Liver (tissue), 9 donors: ENCODE results near the gene AGPAT1. TPM values are rescaled to one million over a fixed set of nuclear protein-coding genes. Genes with fewer than 3 reads are reported as not detected.

Experiments used
- DNase-seq: peaks from one replicate; pipeline ENCODE4 v3.0.0-alpha.2; 2017; ENCODE audit warnings: low spot score
- H3K27ac ChIP-seq, 2 donors: one replicate each; pipeline ENCODE4 v1.7.0; 2013; ENCODE audit warnings: inconsistent platforms in 2 of 2, low read length in 2 of 2, control low read depth in 1 of 2, low read depth in 1 of 2, mild to moderate bottlenecking in 1 of 2
- H3K27me3 ChIP-seq, 4 donors: one replicate each; pipeline versions ENCODE4 v1.6.1 to v1.7.0; 2013; ENCODE audit warnings: low read length in 3 of 4, inconsistent platforms in 1 of 4, mild to moderate bottlenecking in 1 of 4, moderate library complexity in 1 of 4; ENCODE audit not compliant: control insufficient read depth in 4 of 4, insufficient read depth in 4 of 4
- H3K36me3 ChIP-seq, 4 donors: one replicate each; pipeline versions ENCODE4 v1.6.1 to v1.7.0; 2013; ENCODE audit warnings: low read length in 3 of 4, mild to moderate bottlenecking in 3 of 4, low read depth in 1 of 4, moderate library complexity in 1 of 4; ENCODE audit not compliant: control insufficient read depth in 4 of 4, insufficient read depth in 3 of 4
- H3K4me1 ChIP-seq, 4 donors: one replicate each; pipeline versions ENCODE4 v1.6.1 to v1.7.0; 2013; ENCODE audit warnings: low read length in 3 of 4, mild to moderate bottlenecking in 3 of 4, moderate library complexity in 1 of 4; ENCODE audit not compliant: control insufficient read depth in 4 of 4, insufficient read depth in 4 of 4
- H3K4me3 ChIP-seq, 3 donors: one replicate each; pipeline versions ENCODE4 v1.6.1 to v1.7.0; 2013; ENCODE audit warnings: low read length in 3 of 3, control low read depth in 1 of 3, low read depth in 1 of 3, mild to moderate bottlenecking in 1 of 3
- H3K9ac ChIP-seq, 2 donors: one replicate each; pipeline ENCODE4 v1.7.0; 2013; ENCODE audit warnings: low read length in 2 of 2, mild to moderate bottlenecking in 2 of 2, moderate library complexity in 2 of 2, control low read depth in 1 of 2, low read depth in 1 of 2
- H3K9me3 ChIP-seq, 4 donors: one replicate each; pipeline versions ENCODE4 v1.6.1 to v1.7.0; 2013; ENCODE audit warnings: low read length in 3 of 4; ENCODE audit not compliant: control insufficient read depth in 4 of 4
- CTCF ChIP-seq: fragments of 150-350 bp; IDR thresholded peaks from 2 replicates; pipeline ENCODE4 v1.5.1; 2017; ENCODE audit warnings: improper control_type of control experiment, low read depth, low read length; ENCODE audit not compliant: missing input control
- EGR1 ChIP-seq, 2 donors: IDR thresholded peaks; 2 replicates each; pipeline ENCODE4 v1.6.1; 2016 to 2018; ENCODE audit warnings: antibody characterized with exemption in 2 of 2, low read depth in 2 of 2
- FOXA1 ChIP-seq: IDR thresholded peaks from 2 replicates; pipeline ENCODE4 v1.6.1; 2016; ENCODE audit warnings: antibody characterized with exemption
- FOXA2 ChIP-seq: IDR thresholded peaks from 2 replicates; pipeline ENCODE4 v1.6.1; 2016; ENCODE audit warnings: antibody characterized with exemption
- GABPA ChIP-seq, 2 donors: IDR thresholded peaks in 1 of 2; conservative IDR thresholded peaks in 1 of 2; 2 replicates each; pipeline ENCODE4 v1.6.1; 2016; ENCODE audit warnings: antibody characterized with exemption in 2 of 2, mild to moderate bottlenecking in 1 of 2, moderate library complexity in 1 of 2
- HNF4A ChIP-seq, 2 donors: conservative IDR thresholded peaks; 2 replicates each; pipeline ENCODE4 v1.6.1; 2016; ENCODE audit warnings: antibody characterized with exemption in 2 of 2, mild to moderate bottlenecking in 2 of 2
- HNF4G ChIP-seq: IDR thresholded peaks from 2 replicates; pipeline ENCODE4 v1.6.1; 2016; ENCODE audit warnings: antibody characterized with exemption
- JUND ChIP-seq, 2 donors: IDR thresholded peaks; 2 replicates each; pipeline ENCODE4 v1.6.1; 2016; ENCODE audit warnings: antibody characterized with exemption in 2 of 2
- NR2F2 ChIP-seq: IDR thresholded peaks from 2 replicates; pipeline ENCODE4 v1.6.1; 2016; ENCODE audit warnings: antibody characterized with exemption
- RAD21 ChIP-seq, 2 donors: IDR thresholded peaks; 2 replicates each; pipeline ENCODE4 v1.6.1; 2016; ENCODE audit warnings: antibody characterized with exemption in 2 of 2, mild to moderate bottlenecking in 2 of 2
- RXRA ChIP-seq, 2 donors: IDR thresholded peaks; 2 replicates each; pipeline ENCODE4 v1.6.1; 2017 to 2018; ENCODE audit warnings: antibody characterized with exemption in 2 of 2, mild to moderate bottlenecking in 1 of 2
- SP1 ChIP-seq: IDR thresholded peaks from 2 replicates; pipeline ENCODE4 v1.6.1; 2018; ENCODE audit warnings: antibody characterized with exemption, mild to moderate bottlenecking
- YY1 ChIP-seq: IDR thresholded peaks from 2 replicates; pipeline ENCODE4 v1.6.1; 2016; ENCODE audit warnings: antibody characterized with exemption, mild to moderate bottlenecking
- WGBS: extraction: QIAGEN DNeasy Blood & Tissue Kit; methylation state at CpG from one replicate; pipeline ENCODE4 v1.1.7; 2013; 5-methylcytosine and 5-hydroxymethylcytosine counted together
- polyA plus RNA-seq, 2 donors: library from polyadenylated mRNA; stranded (reverse) in 1 of 2; unstranded in 1 of 2; fragments of 200-250 nt in 1 of 2; fragments of >200 nt in 1 of 2; fragmentation: Nextera tagmentation in 1 of 2; extraction: Ambion mirVana in 1 of 2; gene quantifications; one replicate each; pipeline versions ENCODE4 v1.2.1 to v1.2.3, GENCODE V29; 2013 to 2015
- total RNA-seq, 2 donors: library from RNA; depleted of rRNA; stranded (reverse); fragments of >200 nt; gene quantifications; one replicate each; pipeline ENCODE4 v1.2.3, GENCODE V29; 2014
- TF ChIP-seq, protein P1 (sequence below): IDR thresholded peaks from 2 replicates; pipeline ENCODE4 v1.6.1; 2016; ENCODE audit warnings: antibody characterized with exemption
- TF ChIP-seq, protein P2 (sequence below): IDR thresholded peaks from 2 replicates; pipeline ENCODE4 v1.6.1; 2016; ENCODE audit warnings: antibody characterized with exemption, mild to moderate bottlenecking
- TF ChIP-seq, protein P3 (sequence below): IDR thresholded peaks from 2 replicates; pipeline ENCODE4 v1.6.1; 2016; ENCODE audit warnings: antibody characterized with exemption
- TF ChIP-seq, protein P4 (sequence below): IDR thresholded peaks from 2 replicates; pipeline ENCODE4 v1.6.1; 2016; ENCODE audit warnings: antibody characterized with exemption
- donor health status: healthy.
- donor health status: healthy.
- donor health status: healthy.
- donor health status: healthy.
- donor health status: healthy.

AGPAT1 gene
- total and polyA plus RNA-seq, 4 donors = 10.4 to 45.1 (median 17.5) TPM

DNA sequence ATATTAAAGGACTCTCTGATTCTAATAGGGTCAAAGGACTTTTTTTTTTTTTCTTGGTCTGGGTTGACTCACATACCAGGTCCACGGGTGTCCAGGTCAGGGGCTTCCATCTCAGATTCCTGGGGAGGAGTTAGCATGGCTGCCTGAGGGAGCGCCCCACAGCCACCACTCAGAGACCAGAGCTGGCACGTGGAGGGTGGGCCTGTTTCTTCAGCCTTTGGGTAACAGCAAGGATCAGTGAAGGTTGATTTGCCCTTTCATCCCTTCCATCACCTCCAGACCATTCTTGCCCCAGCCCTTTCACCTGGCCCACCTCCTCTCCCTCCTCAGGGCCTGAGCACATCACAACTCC lies 22.4 kb upstream of the AGPAT1 start:
- H3K27ac ChIP-seq = no peak overlapping the region
- DNase-seq = no peak
- no peak overlapping the region for H3K4me3 ChIP-seq
- peaks cover 0 to 23% (median 12%) of the 10 kb centered on the region in 4 donors for H3K4me1 ChIP-seq
- no peaks in the 10 kb centered on the region for H3K27me3 ChIP-seq
- H3K36me3 ChIP-seq = no peaks in the 10 kb centered on the region
- no peak overlapping the region for H3K9ac ChIP-seq
- no peaks in the 10 kb centered on the region for H3K9me3 ChIP-seq
- TF ChIP-seq, protein P1, sequence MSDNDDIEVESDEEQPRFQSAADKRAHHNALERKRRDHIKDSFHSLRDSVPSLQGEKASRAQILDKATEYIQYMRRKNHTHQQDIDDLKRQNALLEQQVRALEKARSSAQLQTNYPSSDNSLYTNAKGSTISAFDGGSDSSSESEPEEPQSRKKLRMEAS = no peak
- TF ChIP-seq FOXA2 = no peak
- TF ChIP-seq NR2F2 = no peak
- TF ChIP-seq RXRA (IDR thresholded peaks at IDR 0.05) = no peak
- TF ChIP-seq CTCF = no peak
- TF ChIP-seq FOXA1 = no peak
- TF ChIP-seq YY1 = no peak
- TF ChIP-seq, protein P2, sequence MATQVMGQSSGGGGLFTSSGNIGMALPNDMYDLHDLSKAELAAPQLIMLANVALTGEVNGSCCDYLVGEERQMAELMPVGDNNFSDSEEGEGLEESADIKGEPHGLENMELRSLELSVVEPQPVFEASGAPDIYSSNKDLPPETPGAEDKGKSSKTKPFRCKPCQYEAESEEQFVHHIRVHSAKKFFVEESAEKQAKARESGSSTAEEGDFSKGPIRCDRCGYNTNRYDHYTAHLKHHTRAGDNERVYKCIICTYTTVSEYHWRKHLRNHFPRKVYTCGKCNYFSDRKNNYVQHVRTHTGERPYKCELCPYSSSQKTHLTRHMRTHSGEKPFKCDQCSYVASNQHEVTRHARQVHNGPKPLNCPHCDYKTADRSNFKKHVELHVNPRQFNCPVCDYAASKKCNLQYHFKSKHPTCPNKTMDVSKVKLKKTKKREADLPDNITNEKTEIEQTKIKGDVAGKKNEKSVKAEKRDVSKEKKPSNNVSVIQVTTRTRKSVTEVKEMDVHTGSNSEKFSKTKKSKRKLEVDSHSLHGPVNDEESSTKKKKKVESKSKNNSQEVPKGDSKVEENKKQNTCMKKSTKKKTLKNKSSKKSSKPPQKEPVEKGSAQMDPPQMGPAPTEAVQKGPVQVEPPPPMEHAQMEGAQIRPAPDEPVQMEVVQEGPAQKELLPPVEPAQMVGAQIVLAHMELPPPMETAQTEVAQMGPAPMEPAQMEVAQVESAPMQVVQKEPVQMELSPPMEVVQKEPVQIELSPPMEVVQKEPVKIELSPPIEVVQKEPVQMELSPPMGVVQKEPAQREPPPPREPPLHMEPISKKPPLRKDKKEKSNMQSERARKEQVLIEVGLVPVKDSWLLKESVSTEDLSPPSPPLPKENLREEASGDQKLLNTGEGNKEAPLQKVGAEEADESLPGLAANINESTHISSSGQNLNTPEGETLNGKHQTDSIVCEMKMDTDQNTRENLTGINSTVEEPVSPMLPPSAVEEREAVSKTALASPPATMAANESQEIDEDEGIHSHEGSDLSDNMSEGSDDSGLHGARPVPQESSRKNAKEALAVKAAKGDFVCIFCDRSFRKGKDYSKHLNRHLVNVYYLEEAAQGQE = no peak
- no peak for TF ChIP-seq HNF4A (conservative IDR thresholded peaks at IDR 0.05)
- TF ChIP-seq, protein P3, sequence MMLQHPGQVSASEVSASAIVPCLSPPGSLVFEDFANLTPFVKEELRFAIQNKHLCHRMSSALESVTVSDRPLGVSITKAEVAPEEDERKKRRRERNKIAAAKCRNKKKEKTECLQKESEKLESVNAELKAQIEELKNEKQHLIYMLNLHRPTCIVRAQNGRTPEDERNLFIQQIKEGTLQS = no peak
- TF ChIP-seq RAD21 (IDR thresholded peaks at IDR 0.05) = no peak
- TF ChIP-seq EGR1 (IDR thresholded peaks at IDR 0.05; ENCODE audit: low read depth in 2 of 2) = no peak
- TF ChIP-seq, protein P4, sequence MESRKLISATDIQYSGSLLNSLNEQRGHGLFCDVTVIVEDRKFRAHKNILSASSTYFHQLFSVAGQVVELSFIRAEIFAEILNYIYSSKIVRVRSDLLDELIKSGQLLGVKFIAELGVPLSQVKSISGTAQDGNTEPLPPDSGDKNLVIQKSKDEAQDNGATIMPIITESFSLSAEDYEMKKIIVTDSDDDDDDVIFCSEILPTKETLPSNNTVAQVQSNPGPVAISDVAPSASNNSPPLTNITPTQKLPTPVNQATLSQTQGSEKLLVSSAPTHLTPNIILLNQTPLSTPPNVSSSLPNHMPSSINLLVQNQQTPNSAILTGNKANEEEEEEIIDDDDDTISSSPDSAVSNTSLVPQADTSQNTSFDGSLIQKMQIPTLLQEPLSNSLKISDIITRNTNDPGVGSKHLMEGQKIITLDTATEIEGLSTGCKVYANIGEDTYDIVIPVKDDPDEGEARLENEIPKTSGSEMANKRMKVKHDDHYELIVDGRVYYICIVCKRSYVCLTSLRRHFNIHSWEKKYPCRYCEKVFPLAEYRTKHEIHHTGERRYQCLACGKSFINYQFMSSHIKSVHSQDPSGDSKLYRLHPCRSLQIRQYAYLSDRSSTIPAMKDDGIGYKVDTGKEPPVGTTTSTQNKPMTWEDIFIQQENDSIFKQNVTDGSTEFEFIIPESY = no peak
- TF ChIP-seq SP1 = no peak
- TF ChIP-seq GABPA (IDR thresholded peaks at IDR 0.05 in 1 of 2, conservative IDR thresholded peaks at IDR 0.05 in 1 of 2) = no peak
- TF ChIP-seq HNF4G = no peak
- TF ChIP-seq JUND (IDR thresholded peaks at IDR 0.05) = no peak
- 68% methylated on average over 3 of the region's 3 CpGs for WGBS
